Lower leg skin (tissue), 3 donors: ENCODE data around the gene INTS2.

Experiments
- POLR2A ChIP-seq, 2 donors: fragments of 450-650 bp; IDR thresholded peaks; one replicate each; pipeline ENCODE4 v1.6.1; 2016 to 2017; ENCODE audit warnings: antibody characterized with exemption in 2 of 2, mild to moderate bottlenecking in 1 of 2, moderate library complexity in 1 of 2
- TF ChIP-seq, protein P1 (sequence below), 3 donors: fragments of 450-650 bp; IDR thresholded peaks; one replicate each; pipeline ENCODE4 v1.5.1; 2016; ENCODE audit warnings: antibody characterized with exemption in 3 of 3, mild to moderate bottlenecking in 3 of 3, moderate library complexity in 2 of 3

DNA sequence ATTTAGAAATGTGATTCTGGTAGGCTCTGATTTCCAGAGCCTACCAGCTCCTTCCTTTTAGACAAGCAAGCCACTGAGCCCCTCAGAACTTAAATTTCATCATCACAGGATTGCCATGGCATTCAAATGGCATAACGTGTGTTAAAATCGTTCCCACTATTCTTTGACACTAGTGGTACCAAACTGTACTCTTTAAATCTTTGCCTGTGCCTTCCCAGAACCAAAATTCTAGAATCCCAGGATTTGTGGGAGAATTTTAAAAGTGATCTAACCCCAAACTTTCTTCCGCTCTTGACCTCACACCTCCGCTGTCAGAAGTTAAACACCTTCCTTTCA is 287 bp upstream of the INTS2 start:
- TF ChIP-seq POLR2A (IDR thresholded peaks at IDR 0.05): no peak
- TF ChIP-seq, protein P1, sequence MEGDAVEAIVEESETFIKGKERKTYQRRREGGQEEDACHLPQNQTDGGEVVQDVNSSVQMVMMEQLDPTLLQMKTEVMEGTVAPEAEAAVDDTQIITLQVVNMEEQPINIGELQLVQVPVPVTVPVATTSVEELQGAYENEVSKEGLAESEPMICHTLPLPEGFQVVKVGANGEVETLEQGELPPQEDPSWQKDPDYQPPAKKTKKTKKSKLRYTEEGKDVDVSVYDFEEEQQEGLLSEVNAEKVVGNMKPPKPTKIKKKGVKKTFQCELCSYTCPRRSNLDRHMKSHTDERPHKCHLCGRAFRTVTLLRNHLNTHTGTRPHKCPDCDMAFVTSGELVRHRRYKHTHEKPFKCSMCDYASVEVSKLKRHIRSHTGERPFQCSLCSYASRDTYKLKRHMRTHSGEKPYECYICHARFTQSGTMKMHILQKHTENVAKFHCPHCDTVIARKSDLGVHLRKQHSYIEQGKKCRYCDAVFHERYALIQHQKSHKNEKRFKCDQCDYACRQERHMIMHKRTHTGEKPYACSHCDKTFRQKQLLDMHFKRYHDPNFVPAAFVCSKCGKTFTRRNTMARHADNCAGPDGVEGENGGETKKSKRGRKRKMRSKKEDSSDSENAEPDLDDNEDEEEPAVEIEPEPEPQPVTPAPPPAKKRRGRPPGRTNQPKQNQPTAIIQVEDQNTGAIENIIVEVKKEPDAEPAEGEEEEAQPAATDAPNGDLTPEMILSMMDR (IDR thresholded peaks at IDR 0.05): no peak
